GM12872 (cell line): ENCODE data around the gene COL4A2.

ENCODE experiments used
- CTCF ChIP-seq: IDR thresholded peaks from 3 replicates; pipeline ENCODE4 v1.5.1; 2011; ENCODE audit warnings: low read depth, mild to moderate bottlenecking, low read length, moderate library complexity; ENCODE audit not compliant: insufficient read depth

COL4A2 gene

GRCh38 chr13:110542169-110542796 is 235.2 kb downstream of the COL4A2 start:
- no peak for TF ChIP-seq CTCF

- no peak for TF ChIP-seq CTCF
These were observed 239.3 kb downstream of the COL4A2 start for GRCh38 chr13:110546378-110546777.

GRCh38 chr13:110546926-110547325 is 239.8 kb downstream of the COL4A2 start:
- no peak for TF ChIP-seq CTCF

- TF ChIP-seq CTCF = no peak
These were observed 242.1 kb downstream of the COL4A2 start for GRCh38 chr13:110548891-110549794.

GRCh38 chr13:110549795-110550160 is 242.7 kb downstream of the COL4A2 start:
- no peak for TF ChIP-seq CTCF

GRCh38 chr13:110551284-110551683 is 244.2 kb downstream of the COL4A2 start:
- TF ChIP-seq CTCF = no peak

- no peak for TF ChIP-seq CTCF
These were observed 245.7 kb downstream of the COL4A2 start for GRCh38 chr13:110552767-110553166.
